ENCODE measurements around the gene COG3. TPM values are rescaled to one million over a fixed set of nuclear protein-coding genes. Genes with fewer than 3 reads are reported as not detected.

Gene COG3
- total and polyA plus RNA-seq, 4 donors, result 14.7 to 66.7 (median 22.4) TPM

- H3K27me3 ChIP-seq (ENCODE audit: control insufficient read depth in 3 of 3, insufficient read depth in 3 of 3, low read length in 2 of 3), result peaks cover 0 to 5% (median 0%) of the 10 kb centered on the region in 3 donors
- DNase-seq, result no peak
- no peak overlapping the region for H3K27ac ChIP-seq (ENCODE audit: low read depth in 1 of 2, low read length in 1 of 2)
- H3K4me3 ChIP-seq, result no peak overlapping the region
- no peak overlapping the region for H3K9ac ChIP-seq (ENCODE audit: insufficient read depth in 1 of 2, low read length in 2 of 2)
- H3K36me3 ChIP-seq (ENCODE audit: control insufficient read depth in 4 of 4, insufficient read depth in 4 of 4, low read length in 4 of 4), result no peaks in the 10 kb centered on the region
- no peak for ATAC-seq (ENCODE audit: insufficient read depth, low FRiP score)
- no peak for TF ChIP-seq CTCF (IDR thresholded peaks at IDR 0.05; ENCODE audit: control extremely low read depth, extremely low read depth)
- WGBS, 2 donors, result 83 to 90% methylated on average over 7 of the region's 7 CpGs
- H3K4me1 ChIP-seq (ENCODE audit: control insufficient read depth in 5 of 5, insufficient read depth in 5 of 5, low read length in 5 of 5), result no peaks in the 10 kb centered on the region
- H3K9me3 ChIP-seq (ENCODE audit: control insufficient read depth in 4 of 4, insufficient read depth in 3 of 4, low read length in 3 of 4), result no peaks in the 10 kb centered on the region
These were observed 18.6 kb upstream of the COG3 start for GRCh38 chr13:45446181-45446580.

DNA sequence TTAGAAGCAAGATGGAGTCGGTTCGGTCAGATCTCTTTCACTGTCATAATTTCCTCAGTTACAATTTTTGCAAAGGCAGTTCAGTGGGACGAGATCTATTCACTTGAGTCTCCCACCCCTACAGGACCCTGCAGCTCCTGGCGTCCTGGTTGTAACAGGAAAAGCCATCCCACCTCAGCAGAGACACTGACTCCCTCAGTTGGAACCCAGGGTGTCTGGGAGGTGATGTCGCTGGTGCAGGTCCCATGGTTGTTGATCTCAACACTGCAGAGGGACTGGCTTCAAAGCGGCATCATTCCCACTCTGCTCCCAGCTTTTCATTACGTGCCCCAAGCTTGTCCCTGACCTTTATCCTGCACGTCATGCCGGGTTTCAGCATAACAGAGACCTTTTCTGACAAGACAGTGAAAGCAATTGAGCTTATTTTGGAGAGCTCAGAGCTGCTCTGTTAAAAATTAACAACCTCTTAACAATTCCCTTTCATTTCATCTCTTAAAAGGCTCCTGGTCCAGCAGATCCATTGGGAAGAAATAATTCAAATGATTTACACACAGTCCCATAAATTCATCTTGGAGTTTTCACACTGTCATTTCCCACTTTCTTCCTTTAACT is 17.6 kb upstream of the COG3 start:
- no peak overlapping the region for H3K4me3 ChIP-seq
- H3K36me3 ChIP-seq (ENCODE audit: control insufficient read depth in 4 of 4, insufficient read depth in 4 of 4, low read length in 4 of 4), result no peaks in the 10 kb centered on the region
- H3K9me3 ChIP-seq (ENCODE audit: control insufficient read depth in 4 of 4, insufficient read depth in 3 of 4, low read length in 3 of 4), result no peaks in the 10 kb centered on the region
- 71 to 86% methylated on average over 9 of the region's 9 CpGs for WGBS, 2 donors
- peaks cover 0 to 5% (median 0%) of the 10 kb centered on the region in 3 donors for H3K27me3 ChIP-seq (ENCODE audit: control insufficient read depth in 3 of 3, insufficient read depth in 3 of 3, low read length in 2 of 3)
- H3K27ac ChIP-seq (ENCODE audit: low read depth in 1 of 2, low read length in 1 of 2), result no peak overlapping the region
- no peak overlapping the region for H3K9ac ChIP-seq (ENCODE audit: insufficient read depth in 1 of 2, low read length in 2 of 2)
- TF ChIP-seq CTCF (IDR thresholded peaks at IDR 0.05; ENCODE audit: control extremely low read depth, extremely low read depth), result no peak
- DNase-seq, result no peak
- ATAC-seq (ENCODE audit: insufficient read depth, low FRiP score), result no peak
- no peaks in the 10 kb centered on the region for H3K4me1 ChIP-seq (ENCODE audit: control insufficient read depth in 5 of 5, insufficient read depth in 5 of 5, low read length in 5 of 5)

GRCh38 chr13:45448965-45449559 is 15.7 kb upstream of the COG3 start:
- ATAC-seq (ENCODE audit: insufficient read depth, low FRiP score) (no peak), DNase-seq (no peak)
- TF ChIP-seq CTCF (IDR thresholded peaks at IDR 0.05; ENCODE audit: control extremely low read depth, extremely low read depth), result no peak
- no peaks in the 10 kb centered on the region for H3K9me3 ChIP-seq (ENCODE audit: control insufficient read depth in 4 of 4, insufficient read depth in 3 of 4, low read length in 3 of 4)
- H3K4me3 ChIP-seq, result no peak overlapping the region
- no peak overlapping the region for H3K27ac ChIP-seq (ENCODE audit: low read depth in 1 of 2, low read length in 1 of 2)
- 96 to 100% methylated on average over 1 of the region's 1 CpG for WGBS, 2 donors
- H3K36me3 ChIP-seq (ENCODE audit: control insufficient read depth in 4 of 4, insufficient read depth in 4 of 4, low read length in 4 of 4), result no peaks in the 10 kb centered on the region
- no peaks in the 10 kb centered on the region for H3K4me1 ChIP-seq (ENCODE audit: control insufficient read depth in 5 of 5, insufficient read depth in 5 of 5, low read length in 5 of 5)
- no peak overlapping the region for H3K9ac ChIP-seq (ENCODE audit: insufficient read depth in 1 of 2, low read length in 2 of 2)
- peaks cover 0 to 5% (median 0%) of the 10 kb centered on the region in 3 donors for H3K27me3 ChIP-seq (ENCODE audit: control insufficient read depth in 3 of 3, insufficient read depth in 3 of 3, low read length in 2 of 3)

All from lung (tissue), 12 donors.